Measurements from ENCODE around the gene TRIM29. TPM values are rescaled to one million over a fixed set of nuclear protein-coding genes. Genes with fewer than 3 reads are reported as not detected.

Gene TRIM29
- total RNA-seq, 2 donors from 2014 or later: 0.26 to 6.3 TPM

DNA sequence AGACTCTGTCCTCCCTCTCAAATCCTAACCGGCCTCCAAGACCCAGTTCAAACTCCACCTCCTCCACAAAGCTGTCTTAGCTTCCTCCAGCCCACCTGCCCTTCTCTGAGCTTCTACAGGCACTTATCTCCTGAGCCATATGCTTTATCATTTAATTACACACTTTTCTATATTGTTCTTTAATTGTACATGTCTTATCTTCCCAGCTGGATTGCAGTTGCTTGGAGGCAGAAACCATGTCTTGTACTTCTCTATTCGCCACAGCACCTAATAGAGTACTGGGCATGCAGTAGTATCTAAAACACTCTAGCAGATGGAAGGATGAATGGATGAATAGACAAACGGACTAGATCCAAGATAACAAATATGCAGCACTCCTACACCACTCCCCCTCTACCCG lies 11.3 kb downstream of the TRIM29 start:
- Histone ChIP-seq H3K4me1 (peaks cover 4% of the 10 kb centered on the region), H3K36me3 (replicated peaks in 1 of 2; ENCODE audit: insufficient read depth in 1 of 2, low read depth in 2 of 2) (no peaks in the 10 kb centered on the region), H3K27ac (no peak overlapping the region), H3K27me3 (no peaks in the 10 kb centered on the region), H3K4me3 (no peak overlapping the region), H3K9me3 (no peaks in the 10 kb centered on the region)
- ATAC-seq (no peak), DNase-seq (no peak)
- 73 to 78% methylated on average over 4 of the region's 4 CpGs for WGBS, 2 donors
- intact Hi-C loops (cut with DNase I): no loop called here
- TF ChIP-seq POLR2A (IDR thresholded peaks at IDR 0.05): no peak
- TF ChIP-seq, protein P1, sequence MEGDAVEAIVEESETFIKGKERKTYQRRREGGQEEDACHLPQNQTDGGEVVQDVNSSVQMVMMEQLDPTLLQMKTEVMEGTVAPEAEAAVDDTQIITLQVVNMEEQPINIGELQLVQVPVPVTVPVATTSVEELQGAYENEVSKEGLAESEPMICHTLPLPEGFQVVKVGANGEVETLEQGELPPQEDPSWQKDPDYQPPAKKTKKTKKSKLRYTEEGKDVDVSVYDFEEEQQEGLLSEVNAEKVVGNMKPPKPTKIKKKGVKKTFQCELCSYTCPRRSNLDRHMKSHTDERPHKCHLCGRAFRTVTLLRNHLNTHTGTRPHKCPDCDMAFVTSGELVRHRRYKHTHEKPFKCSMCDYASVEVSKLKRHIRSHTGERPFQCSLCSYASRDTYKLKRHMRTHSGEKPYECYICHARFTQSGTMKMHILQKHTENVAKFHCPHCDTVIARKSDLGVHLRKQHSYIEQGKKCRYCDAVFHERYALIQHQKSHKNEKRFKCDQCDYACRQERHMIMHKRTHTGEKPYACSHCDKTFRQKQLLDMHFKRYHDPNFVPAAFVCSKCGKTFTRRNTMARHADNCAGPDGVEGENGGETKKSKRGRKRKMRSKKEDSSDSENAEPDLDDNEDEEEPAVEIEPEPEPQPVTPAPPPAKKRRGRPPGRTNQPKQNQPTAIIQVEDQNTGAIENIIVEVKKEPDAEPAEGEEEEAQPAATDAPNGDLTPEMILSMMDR (IDR thresholded peaks at IDR 0.05): no peak

DNA sequence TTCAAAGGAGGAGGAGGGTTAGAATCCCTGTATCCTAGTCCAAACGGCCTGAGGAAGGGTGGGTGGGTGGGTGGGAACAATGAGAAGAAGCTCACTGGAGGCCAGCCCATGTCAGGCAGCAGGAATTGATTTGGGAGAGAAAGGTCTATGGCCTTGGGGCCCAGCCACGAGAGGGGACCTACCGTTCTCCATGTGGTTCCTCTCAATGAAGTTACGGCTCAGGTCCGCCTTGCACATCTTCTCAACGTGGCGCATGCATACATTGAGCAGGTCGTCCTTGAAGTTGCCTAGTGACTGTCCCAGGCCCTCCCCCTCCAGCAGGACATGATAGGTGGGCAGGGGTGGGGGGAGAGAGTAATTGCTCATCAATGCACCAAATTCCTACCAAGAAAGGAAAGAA lies 12.4 kb downstream of the TRIM29 start:
- Histone ChIP-seq H3K4me1 (peaks cover 4% of the 10 kb centered on the region), H3K9me3 (no peaks in the 10 kb centered on the region), H3K27me3 (no peaks in the 10 kb centered on the region), H3K36me3 (replicated peaks in 1 of 2; ENCODE audit: insufficient read depth in 1 of 2, low read depth in 2 of 2) (no peaks in the 10 kb centered on the region), H3K27ac (no peak overlapping the region), H3K4me3 (no peak overlapping the region)
- WGBS, 2 donors: 68 to 73% methylated on average over 8 of the region's 8 CpGs
- no peak for ATAC-seq
- intact Hi-C loops (cut with DNase I): no loop called here
- no peak for TF ChIP-seq POLR2A (IDR thresholded peaks at IDR 0.05)
- TF ChIP-seq, protein P1 (IDR thresholded peaks at IDR 0.05): no peak
- DNase-seq: no peak

DNA sequence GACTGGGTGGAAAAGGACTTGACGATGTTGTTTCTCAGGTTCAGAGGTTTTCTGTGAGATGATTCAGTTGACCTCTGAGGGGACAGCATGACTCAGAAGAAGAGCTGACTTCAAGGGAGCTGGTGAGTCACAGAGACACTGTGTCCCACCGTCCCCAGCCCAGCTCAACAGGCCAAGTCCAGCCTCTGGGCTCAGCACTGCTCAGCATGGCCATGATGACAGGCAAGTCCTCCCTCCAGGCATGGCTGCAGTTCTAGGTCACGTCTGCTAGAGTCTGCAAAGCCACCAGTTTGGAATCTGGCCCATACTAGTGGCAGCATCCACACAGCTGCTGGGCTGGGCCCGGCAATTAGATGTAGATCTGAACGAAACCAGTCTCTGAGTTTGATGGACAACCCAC lies 12.9 kb downstream of the TRIM29 start:
- WGBS, 2 donors: 70 to 88% methylated on average over 1 to 5 of the region's 5 CpGs
- DNase-seq: peak in 1 of 4 donors; percentile 32
- H3K27me3 ChIP-seq: no peaks in the 10 kb centered on the region
- H3K4me3 ChIP-seq: no peak overlapping the region
- no peaks in the 10 kb centered on the region for H3K9me3 ChIP-seq
- intact Hi-C loops (cut with DNase I): no loop called here
- peaks cover 4% of the 10 kb centered on the region for H3K4me1 ChIP-seq
- no peaks in the 10 kb centered on the region for H3K36me3 ChIP-seq (replicated peaks in 1 of 2; ENCODE audit: insufficient read depth in 1 of 2, low read depth in 2 of 2)
- no peak overlapping the region for H3K27ac ChIP-seq
- ATAC-seq: no peak
- no peak for TF ChIP-seq POLR2A (IDR thresholded peaks at IDR 0.05)
- TF ChIP-seq, protein P1 (IDR thresholded peaks at IDR 0.05): no peak

DNA sequence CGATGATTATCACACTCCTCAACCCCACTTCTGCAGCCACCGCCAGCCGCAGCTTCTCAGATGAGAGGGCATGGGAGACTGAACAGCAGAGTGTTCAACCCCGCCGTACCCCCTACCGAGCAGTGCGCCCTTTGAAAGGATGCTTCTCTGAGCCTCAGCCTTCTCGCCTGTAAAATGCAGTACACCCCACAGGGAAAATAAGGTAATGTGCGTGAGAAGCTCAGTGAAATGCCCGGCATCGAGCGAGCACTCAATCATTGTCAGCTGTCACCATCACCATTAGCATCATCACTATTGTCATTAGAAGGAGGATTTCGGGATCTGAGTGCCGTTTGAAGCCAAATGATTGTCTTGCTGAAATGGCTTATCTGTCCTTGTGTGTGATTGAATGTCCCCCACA lies 13.6 kb downstream of the TRIM29 start:
- Histone ChIP-seq H3K4me3 (no peak overlapping the region), H3K4me1 (peaks cover 4% of the 10 kb centered on the region), H3K27me3 (no peaks in the 10 kb centered on the region), H3K27ac (no peak overlapping the region), H3K36me3 (replicated peaks in 1 of 2; ENCODE audit: insufficient read depth in 1 of 2, low read depth in 2 of 2) (no peaks in the 10 kb centered on the region), H3K9me3 (no peaks in the 10 kb centered on the region)
- TF ChIP-seq, protein P1 (IDR thresholded peaks at IDR 0.05): no peak
- TF ChIP-seq POLR2A (IDR thresholded peaks at IDR 0.05): no peak
- DNase-seq (no peak), ATAC-seq (no peak)
- intact Hi-C loops (cut with DNase I): no loop called here
- 83 to 87% methylated on average over 14 of the region's 14 CpGs for WGBS, 2 donors

DNA sequence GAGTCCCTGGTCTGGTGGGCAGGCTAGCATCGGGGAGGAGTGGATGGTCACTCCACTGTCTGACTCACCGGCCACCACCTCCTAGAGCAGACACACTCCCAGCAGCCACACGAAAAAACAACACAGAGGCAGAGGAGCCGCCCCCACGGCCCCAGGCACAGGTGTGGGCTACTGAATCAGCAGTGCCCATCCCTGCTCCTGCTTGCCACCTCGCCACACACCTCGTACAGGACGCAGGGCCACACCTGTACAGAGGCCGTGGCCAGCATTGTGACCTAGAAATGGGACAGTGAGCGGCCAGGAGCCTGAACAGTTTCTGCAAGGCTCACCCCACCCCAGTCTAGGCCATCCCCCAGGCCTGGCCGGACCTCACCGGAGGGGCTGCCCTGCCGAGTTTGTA lies 14.0 kb downstream of the TRIM29 start:
- no peaks in the 10 kb centered on the region for H3K9me3 ChIP-seq
- H3K27ac ChIP-seq: no peak overlapping the region
- no peaks in the 10 kb centered on the region for H3K27me3 ChIP-seq
- intact Hi-C loops (cut with DNase I): no loop called here
- TF ChIP-seq POLR2A (IDR thresholded peaks at IDR 0.05): no peak
- TF ChIP-seq, protein P1 (IDR thresholded peaks at IDR 0.05): no peak
- no peak overlapping the region for H3K4me3 ChIP-seq
- peaks cover 4% of the 10 kb centered on the region for H3K4me1 ChIP-seq
- DNase-seq (no peak), ATAC-seq (no peak)
- 78 to 86% methylated on average over 5 to 13 of the region's 13 CpGs for WGBS, 2 donors
- H3K36me3 ChIP-seq (replicated peaks in 1 of 2; ENCODE audit: insufficient read depth in 1 of 2, low read depth in 2 of 2): no peaks in the 10 kb centered on the region
